ENCODE results near the gene SOX18. TPM values are rescaled to one million over a fixed set of nuclear protein-coding genes. Genes with fewer than 3 reads are reported as not detected.
"Not testable (repeated sequence)": the region's sequence is repeated elsewhere in the genome, so short reads cannot be mapped to it uniquely, and the experiment has no call there.

Gene SOX18
- total and polyA plus RNA-seq, 2 donors (not counting 1 experiment from before 2014, with no cell fraction given), result not detected

GRCh38 chr20:64090165-64090564 lies 40.7 kb upstream of the SOX18 start:
- H3K9me3 ChIP-seq (ENCODE audit: control insufficient read depth, insufficient read depth, low read depth, low read length), result no peaks in the 10 kb centered on the region
- no peaks in the 10 kb centered on the region for H3K4me1 ChIP-seq (ENCODE audit: control insufficient read depth, extremely low read depth, insufficient read depth, low read length)
- DNase-seq (ENCODE audit: low read depth in 2 of 2), result no peak
- H2AFZ ChIP-seq (ENCODE audit: low read length), result no peak overlapping the region
- no peak overlapping the region for H3K9ac ChIP-seq (ENCODE audit: insufficient read depth, low read length)
- no peak overlapping the region for H3K4me3 ChIP-seq (replicated peaks in 1 of 4; ENCODE audit: control extremely low read depth in 1 of 4, insufficient read depth in 1 of 4, low read depth in 3 of 4, low read length in 4 of 4)
- H3K27ac ChIP-seq (ENCODE audit: insufficient read depth, low read length), result no peak overlapping the region
- no peak overlapping the region for H3K4me2 ChIP-seq (ENCODE audit: extremely low read depth, insufficient read depth, low read length)
- no peaks in the 10 kb centered on the region for H3K79me2 ChIP-seq (ENCODE audit: control insufficient read depth, insufficient read depth, low read length)
- no peaks in the 10 kb centered on the region for H3K36me3 ChIP-seq (ENCODE audit: control insufficient read depth, insufficient read depth, low read length)
- TF ChIP-seq EZH2 (IDR thresholded peaks at IDR 0.05; ENCODE audit: low read length, missing control alignments) (no peak), CTCF (conservative IDR thresholded peaks at IDR 0.05 in 1 of 2, IDR thresholded peaks at IDR 0.05 in 1 of 2; ENCODE audit: low read depth in 1 of 2, low read length in 2 of 2) (no peak)
- peaks cover 11% of the 10 kb centered on the region for H3K27me3 ChIP-seq (ENCODE audit: control insufficient read depth, insufficient read depth, low read length)
- no peaks in the 10 kb centered on the region for H4K20me1 ChIP-seq (ENCODE audit: control insufficient read depth, extremely low read depth, insufficient read depth, low read length)

DNA sequence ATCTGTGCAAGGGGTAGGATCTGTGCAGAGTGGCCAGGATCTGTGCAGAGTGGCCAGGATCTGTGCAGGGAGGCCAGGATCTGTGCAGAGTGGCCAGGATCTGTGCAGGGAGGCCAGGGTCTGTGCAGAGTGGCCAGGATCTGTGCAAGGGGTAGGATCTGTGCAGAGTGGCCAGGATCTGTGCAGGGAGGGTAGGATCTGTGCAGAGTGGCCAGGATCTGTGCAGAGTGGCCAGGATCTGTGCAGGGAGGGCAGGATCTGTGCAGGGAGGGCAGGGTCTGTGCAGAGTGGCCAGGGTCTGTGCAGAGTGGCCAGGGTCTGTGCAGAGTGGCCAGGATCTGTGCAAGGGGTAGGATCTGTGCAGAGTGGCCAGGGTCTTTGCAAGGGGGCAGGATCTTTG lies 39.1 kb upstream of the SOX18 start:
- not testable (repeated sequence) for H2AFZ ChIP-seq (ENCODE audit: low read length); DNase-seq (ENCODE audit: low read depth in 2 of 2); H3K4me1 ChIP-seq (ENCODE audit: control insufficient read depth, extremely low read depth, insufficient read depth, low read length); H3K79me2 ChIP-seq (ENCODE audit: control insufficient read depth, insufficient read depth, low read length); H4K20me1 ChIP-seq (ENCODE audit: control insufficient read depth, extremely low read depth, insufficient read depth, low read length); H3K4me2 ChIP-seq (ENCODE audit: extremely low read depth, insufficient read depth, low read length); H3K9ac ChIP-seq (ENCODE audit: insufficient read depth, low read length); H3K27ac ChIP-seq (ENCODE audit: insufficient read depth, low read length); H3K4me3 ChIP-seq (replicated peaks in 1 of 4; ENCODE audit: control extremely low read depth in 1 of 4, insufficient read depth in 1 of 4, low read depth in 3 of 4, low read length in 4 of 4); H3K36me3 ChIP-seq (ENCODE audit: control insufficient read depth, insufficient read depth, low read length); H3K9me3 ChIP-seq (ENCODE audit: control insufficient read depth, insufficient read depth, low read depth, low read length)
- H3K27me3 ChIP-seq (ENCODE audit: control insufficient read depth, insufficient read depth, low read length), result peaks cover 20% of the 10 kb centered on the region

GRCh38 chr20:64087226-64087825 lies 37.9 kb upstream of the SOX18 start:
- not testable (repeated sequence) for H3K4me2 ChIP-seq (ENCODE audit: extremely low read depth, insufficient read depth, low read length); H3K4me1 ChIP-seq (ENCODE audit: control insufficient read depth, extremely low read depth, insufficient read depth, low read length); H3K27ac ChIP-seq (ENCODE audit: insufficient read depth, low read length); H3K79me2 ChIP-seq (ENCODE audit: control insufficient read depth, insufficient read depth, low read length); DNase-seq (ENCODE audit: low read depth in 2 of 2); H3K36me3 ChIP-seq (ENCODE audit: control insufficient read depth, insufficient read depth, low read length); H3K9me3 ChIP-seq (ENCODE audit: control insufficient read depth, insufficient read depth, low read depth, low read length); H4K20me1 ChIP-seq (ENCODE audit: control insufficient read depth, extremely low read depth, insufficient read depth, low read length); H3K4me3 ChIP-seq (replicated peaks in 1 of 4; ENCODE audit: control extremely low read depth in 1 of 4, insufficient read depth in 1 of 4, low read depth in 3 of 4, low read length in 4 of 4); H2AFZ ChIP-seq (ENCODE audit: low read length); H3K9ac ChIP-seq (ENCODE audit: insufficient read depth, low read length)
- peaks cover 24% of the 10 kb centered on the region for H3K27me3 ChIP-seq (ENCODE audit: control insufficient read depth, insufficient read depth, low read length)

DNA sequence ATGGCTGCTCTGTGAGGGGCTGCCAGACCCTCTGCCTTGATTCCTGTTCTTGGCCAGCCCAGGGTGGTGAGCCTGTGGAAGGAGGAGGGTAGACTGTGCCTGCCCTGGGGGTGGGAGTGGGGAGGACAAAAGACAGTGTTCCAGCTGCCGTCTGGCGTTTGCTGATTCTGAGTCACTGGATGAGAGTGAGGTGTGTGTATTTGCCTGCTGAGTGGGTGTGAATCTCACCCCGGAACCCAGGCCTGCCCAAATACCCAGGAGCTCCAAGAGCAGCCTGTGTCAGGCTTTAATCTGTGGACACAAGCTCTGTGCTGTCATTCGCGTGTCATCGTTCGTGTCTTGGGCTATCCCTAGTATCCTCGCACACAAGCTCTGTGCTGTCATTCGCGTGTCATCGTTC lies 37.4 kb upstream of the SOX18 start:
- no peak overlapping the region for H3K4me3 ChIP-seq (replicated peaks in 1 of 4; ENCODE audit: control extremely low read depth in 1 of 4, insufficient read depth in 1 of 4, low read depth in 3 of 4, low read length in 4 of 4)
- no peak overlapping the region for H2AFZ ChIP-seq (ENCODE audit: low read length)
- peaks cover 5% of the 10 kb centered on the region for H3K4me1 ChIP-seq (ENCODE audit: control insufficient read depth, extremely low read depth, insufficient read depth, low read length)
- H3K27me3 ChIP-seq (ENCODE audit: control insufficient read depth, insufficient read depth, low read length), result peaks cover 24% of the 10 kb centered on the region
- no peaks in the 10 kb centered on the region for H3K36me3 ChIP-seq (ENCODE audit: control insufficient read depth, insufficient read depth, low read length)
- no peak overlapping the region for H3K27ac ChIP-seq (ENCODE audit: insufficient read depth, low read length)
- no peak overlapping the region for H3K9ac ChIP-seq (ENCODE audit: insufficient read depth, low read length)
- no peaks in the 10 kb centered on the region for H3K9me3 ChIP-seq (ENCODE audit: control insufficient read depth, insufficient read depth, low read depth, low read length)
- no peaks in the 10 kb centered on the region for H3K79me2 ChIP-seq (ENCODE audit: control insufficient read depth, insufficient read depth, low read length)
- no peaks in the 10 kb centered on the region for H4K20me1 ChIP-seq (ENCODE audit: control insufficient read depth, extremely low read depth, insufficient read depth, low read length)
- TF ChIP-seq CTCF (conservative IDR thresholded peaks at IDR 0.05 in 1 of 2, IDR thresholded peaks at IDR 0.05 in 1 of 2; ENCODE audit: low read depth in 1 of 2, low read length in 2 of 2), result no peak
- TF ChIP-seq EZH2 (IDR thresholded peaks at IDR 0.05; ENCODE audit: low read length, missing control alignments), result no peak
- H3K4me2 ChIP-seq (ENCODE audit: extremely low read depth, insufficient read depth, low read length), result no peak overlapping the region
- DNase-seq (ENCODE audit: low read depth in 2 of 2), result no peak

Measured in fibroblast of lung (primary cell).